HG02970 (cell line): ENCODE results near the gene KLHL42.

Source experiments
- ATAC-seq: cut with Tn5 transposase; IDR thresholded peaks from one replicate; pipeline ENCODE4 v1.9.1; 2021; ENCODE audit warnings: mild to moderate bottlenecking, moderate library complexity, moderate number of reproducible peaks; ENCODE audit not compliant: unreplicated experiment, low FRiP score

KLHL42 gene

GRCh38 chr12:27851311-27851710, 71.3 kb downstream of the KLHL42 start:
- ATAC-seq = no peak

GRCh38 chr12:27852117-27852516, 72.1 kb downstream of the KLHL42 start:
- no peak for ATAC-seq
